ENCODE data around the gene IL4.

IL4 gene

GRCh38 chr5:132658381-132659302, 15.1 kb upstream of the IL4 start:
- DNase-seq, result no peak

GRCh38 chr5:132659598-132660493, 13.9 kb upstream of the IL4 start:
- no peak for DNase-seq

GRCh38 chr5:132661231-132662003, 12.4 kb upstream of the IL4 start:
- DNase-seq, result no peak

GRCh38 chr5:132662004-132662401, 11.8 kb upstream of the IL4 start:
- no peak for DNase-seq

- DNase-seq, result no peak
Observed at GRCh38 chr5:132662925-132663770, 10.6 kb upstream of the IL4 start.

GRCh38 chr5:132663771-132664695, 9.8 kb upstream of the IL4 start:
- DNase-seq, result no peak

- no peak for DNase-seq
Observed at GRCh38 chr5:132664696-132665209, 9.0 kb upstream of the IL4 start.

GRCh38 chr5:132665574-132666080, 8.2 kb upstream of the IL4 start:
- DNase-seq, result no peak

- DNase-seq, result no peak
Observed at GRCh38 chr5:132666310-132667123, 7.3 kb upstream of the IL4 start.

GRCh38 chr5:132667309-132667708, 6.5 kb upstream of the IL4 start:
- DNase-seq, result no peak

- no peak for DNase-seq
Observed at GRCh38 chr5:132667761-132668705, 5.8 kb upstream of the IL4 start.

- DNase-seq, result no peak
Observed at GRCh38 chr5:132668706-132669454, 4.9 kb upstream of the IL4 start.

GRCh38 chr5:132669455-132669820, 4.4 kb upstream of the IL4 start:
- no peak for DNase-seq

- DNase-seq, result no peak
Observed at GRCh38 chr5:132669966-132670882, 3.6 kb upstream of the IL4 start.

- DNase-seq, result no peak
Observed at GRCh38 chr5:132671000-132671399, 2.8 kb upstream of the IL4 start.

GRCh38 chr5:132673488-132673887, 301 bp upstream of the IL4 start:
- DNase-seq, result no peak
